HG02840 (cell line): Measurements from ENCODE around the gene HEMK1.
A peak's percentile ranks its signal among the peaks of the same experiment; 100 is the strongest.

Experiments used
- ATAC-seq: cut with Tn5 transposase; IDR thresholded peaks from one replicate; pipeline ENCODE4 v1.9.1; 2021; ENCODE audit warnings: mild to moderate bottlenecking, moderate library complexity, moderate number of reproducible peaks; ENCODE audit not compliant: unreplicated experiment, low FRiP score

HEMK1 gene

DNA sequence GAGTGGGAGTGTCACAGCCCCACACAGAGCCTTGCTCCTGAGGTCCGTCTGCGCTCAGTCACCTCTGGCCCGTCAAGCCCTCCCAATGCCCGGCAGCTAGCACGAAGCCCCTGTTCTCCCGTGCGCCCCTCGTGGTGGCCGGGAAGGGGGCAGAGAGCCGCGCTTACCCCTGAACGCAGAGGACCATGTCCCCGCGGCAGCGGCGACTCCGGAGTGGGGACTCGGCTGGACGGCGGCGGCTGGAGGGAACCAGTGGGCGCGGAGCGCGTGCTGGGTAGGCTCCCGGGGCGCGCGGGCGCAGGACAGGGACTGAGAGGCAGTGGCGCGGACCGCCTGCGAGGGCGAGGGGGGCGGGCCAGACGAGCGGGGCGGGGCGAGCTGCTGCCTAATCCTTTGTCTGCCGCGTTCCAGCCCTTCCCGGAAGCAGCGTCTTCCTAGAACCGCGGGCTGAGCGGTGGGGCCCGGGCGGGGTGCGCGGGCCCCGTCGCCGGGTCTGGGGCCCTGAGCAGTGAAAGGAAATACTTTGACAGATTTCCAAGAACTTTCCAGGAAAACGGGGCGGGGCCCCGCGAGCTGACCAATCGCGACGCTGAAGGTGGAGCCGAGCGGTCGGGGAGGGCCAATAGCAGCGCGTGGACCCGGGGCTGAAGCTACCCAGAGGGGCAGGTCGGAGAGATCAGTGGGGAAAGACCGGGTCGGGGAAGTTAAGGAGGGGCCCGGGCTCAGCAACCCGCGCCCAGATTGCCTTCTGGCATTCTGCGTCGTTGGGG, 42.3 kb downstream of the HEMK1 start, which contains the start of gene CISH:
Gene CISH, minus strand, starts transcription at position 311 of the 770 bp plus-strand sequence. Its CDS starts 124 bp downstream, at position 187.
- ATAC-seq, result peak; percentile 78

GRCh38 chr3:50612234-50612882, 43.0 kb downstream of the HEMK1 start:
- ATAC-seq, result no peak

DNA sequence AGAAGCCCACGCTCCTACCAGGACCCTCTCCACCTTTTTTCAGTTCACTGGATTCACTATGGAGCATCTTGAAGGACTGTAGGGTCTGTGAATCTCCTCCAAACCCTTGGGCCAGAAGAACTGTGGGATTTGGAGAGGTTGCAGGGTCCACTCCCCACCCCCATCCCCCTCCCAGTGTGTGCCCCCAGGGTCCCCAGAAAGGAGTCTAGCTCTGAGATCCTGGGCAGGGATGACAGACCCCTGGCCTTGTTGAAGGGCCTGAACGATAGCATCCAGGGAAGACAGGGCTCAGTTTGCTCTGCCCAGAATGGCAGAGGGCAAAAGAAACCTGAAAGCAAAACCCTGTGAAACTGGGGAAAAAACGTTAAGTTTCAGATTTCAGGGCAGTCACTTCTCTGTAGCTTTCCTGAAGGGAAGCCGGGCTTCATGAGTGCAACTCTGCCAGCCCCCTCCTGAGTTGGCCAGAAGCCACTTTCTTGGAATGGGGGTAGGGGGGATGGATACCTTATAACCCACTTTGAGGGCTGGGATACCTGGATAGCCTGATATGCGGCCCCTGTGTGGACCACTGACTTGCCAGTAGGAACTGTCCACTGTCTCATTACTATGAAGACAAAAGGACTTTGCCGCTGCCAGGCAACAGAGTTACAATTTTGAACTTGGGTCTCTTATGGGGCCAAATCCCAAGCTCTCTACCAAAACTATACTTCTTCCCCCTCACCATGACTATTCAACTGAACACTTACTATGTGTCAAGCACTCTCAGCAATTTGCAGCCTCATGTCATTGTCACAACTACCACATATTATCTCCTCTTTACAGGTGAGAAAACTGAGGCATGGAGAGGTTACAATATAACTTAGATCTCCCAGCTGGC, 43.9 kb downstream of the HEMK1 start:
- ATAC-seq, result no peak

DNA sequence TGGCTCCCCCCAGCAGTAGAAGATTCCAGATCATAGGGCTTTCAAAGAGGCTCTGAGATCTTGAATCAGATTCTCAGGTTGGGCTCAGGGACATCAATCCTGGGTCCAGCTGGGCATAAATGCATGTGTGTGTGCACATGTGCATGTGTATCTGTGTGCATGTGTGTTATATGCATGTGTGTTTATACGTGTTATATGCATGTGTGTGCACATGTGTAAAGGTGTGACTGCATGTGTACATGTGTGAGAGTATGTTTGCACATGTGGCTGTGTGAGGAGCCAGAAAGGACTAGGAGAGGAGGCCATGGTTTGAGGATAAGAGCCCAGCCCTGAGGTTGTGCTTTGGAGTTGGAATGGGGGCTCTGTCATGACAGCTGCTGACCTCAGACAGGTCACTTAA, 45.9 kb downstream of the HEMK1 start:
- no peak for ATAC-seq

DNA sequence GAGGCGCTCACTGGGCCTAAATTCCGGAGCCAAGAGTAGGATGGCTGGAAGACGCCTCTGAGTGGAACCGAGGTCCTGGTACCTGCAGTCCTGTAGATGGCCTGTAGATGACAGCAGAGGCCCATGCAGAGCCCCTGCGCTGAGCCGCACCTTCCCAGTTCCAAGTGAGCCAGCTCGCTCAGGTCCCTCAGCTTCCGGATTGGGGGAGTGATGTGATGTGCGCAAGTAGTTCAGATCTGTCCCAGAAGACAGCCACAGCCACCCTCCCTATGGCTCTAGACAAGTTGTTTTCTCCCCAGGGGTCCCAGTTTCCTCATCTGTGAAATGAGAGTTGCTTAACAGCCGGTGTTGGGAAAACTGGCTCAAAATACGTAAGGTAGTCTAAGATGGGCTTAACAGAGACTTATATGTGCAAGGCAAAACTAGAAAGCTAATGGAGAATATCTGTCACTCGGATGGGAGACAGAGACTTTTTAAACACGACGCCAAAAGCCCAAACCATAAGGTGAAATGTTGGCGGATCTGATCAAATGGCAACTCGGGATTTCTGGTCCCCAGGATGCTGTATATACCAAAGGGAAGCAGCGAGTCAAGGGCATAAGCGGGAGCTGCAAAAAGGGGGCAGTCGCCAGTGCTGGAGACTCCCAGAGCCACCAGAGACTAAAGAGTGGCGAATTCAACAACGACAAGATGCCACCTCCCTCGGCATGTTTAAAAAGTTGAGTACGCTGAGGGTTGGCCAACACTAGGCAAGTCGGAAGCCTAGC, 46.9 kb downstream of the HEMK1 start:
- peak; percentile 19 for ATAC-seq

- peak; percentile 69 for ATAC-seq
Observed at GRCh38 chr3:50616770-50617095, 47.4 kb downstream of the HEMK1 start.

DNA sequence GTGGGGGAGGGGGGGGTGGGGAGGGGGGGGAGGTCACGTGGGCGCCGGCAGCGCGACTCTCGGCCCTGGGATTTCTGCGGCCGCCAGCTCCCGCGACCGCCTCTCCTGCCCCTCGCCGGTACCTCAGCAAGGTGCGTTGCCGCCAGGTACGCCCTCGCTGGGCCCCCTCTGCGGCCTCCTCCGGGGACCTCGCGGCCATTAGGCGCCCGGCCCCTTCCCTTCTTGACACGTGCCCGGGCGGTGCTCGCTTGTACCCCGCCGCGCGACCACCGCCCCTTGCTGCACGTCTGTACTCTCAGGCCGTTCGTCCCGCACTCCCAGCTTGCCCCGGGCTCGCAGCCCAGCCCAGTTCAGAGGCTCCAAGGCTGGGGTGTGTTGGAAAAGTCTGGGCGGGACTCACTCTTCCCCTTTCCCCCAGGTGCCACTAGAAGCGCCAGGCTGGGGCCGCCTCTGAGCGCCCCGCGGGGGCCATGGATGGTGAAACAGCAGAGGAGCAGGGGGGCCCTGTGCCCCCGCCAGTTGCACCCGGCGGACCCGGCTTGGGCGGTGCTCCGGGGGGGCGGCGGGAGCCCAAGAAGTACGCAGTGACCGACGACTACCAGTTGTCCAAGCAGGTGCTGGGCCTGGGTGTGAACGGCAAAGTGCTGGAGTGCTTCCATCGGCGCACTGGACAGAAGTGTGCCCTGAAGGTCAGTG, 47.9 kb downstream of the HEMK1 start, which contains the start of gene MAPKAPK3:
Gene MAPKAPK3, plus strand, starts transcription at position 56 of the 696 bp plus-strand sequence. Its CDS starts 415 bp downstream, at position 471.
- no peak for ATAC-seq

- ATAC-seq, result no peak
Observed at GRCh38 chr3:50617911-50618481, 48.7 kb downstream of the HEMK1 start.

GRCh38 chr3:50620420-50620819, 51.1 kb downstream of the HEMK1 start:
- no peak for ATAC-seq

GRCh38 chr3:50620820-50621219, 51.5 kb downstream of the HEMK1 start:
- ATAC-seq, result no peak

GRCh38 chr3:50622881-50623280, 53.6 kb downstream of the HEMK1 start:
- ATAC-seq, result no peak

- no peak for ATAC-seq
Observed at GRCh38 chr3:50623840-50624474, 54.6 kb downstream of the HEMK1 start.

DNA sequence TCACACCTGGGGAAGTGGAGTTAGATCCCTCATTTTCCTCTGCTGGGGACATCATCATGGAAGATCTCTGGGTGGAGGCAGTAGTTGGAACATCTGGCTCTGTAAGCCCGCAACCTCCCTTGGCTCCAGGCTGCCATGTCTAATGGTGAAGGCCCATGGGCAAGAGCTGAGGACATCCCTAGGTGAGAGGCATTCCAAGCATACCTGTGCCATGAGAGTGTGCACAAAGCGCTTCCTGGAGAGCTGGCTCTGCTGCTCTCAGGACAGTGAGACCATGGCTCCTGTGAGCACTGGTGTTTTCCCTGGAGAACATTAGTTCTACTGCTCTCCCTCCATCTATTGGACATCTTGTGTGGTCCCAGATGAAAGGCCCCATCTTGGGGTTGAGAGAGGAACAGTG, 55.3 kb downstream of the HEMK1 start:
- no peak for ATAC-seq

DNA sequence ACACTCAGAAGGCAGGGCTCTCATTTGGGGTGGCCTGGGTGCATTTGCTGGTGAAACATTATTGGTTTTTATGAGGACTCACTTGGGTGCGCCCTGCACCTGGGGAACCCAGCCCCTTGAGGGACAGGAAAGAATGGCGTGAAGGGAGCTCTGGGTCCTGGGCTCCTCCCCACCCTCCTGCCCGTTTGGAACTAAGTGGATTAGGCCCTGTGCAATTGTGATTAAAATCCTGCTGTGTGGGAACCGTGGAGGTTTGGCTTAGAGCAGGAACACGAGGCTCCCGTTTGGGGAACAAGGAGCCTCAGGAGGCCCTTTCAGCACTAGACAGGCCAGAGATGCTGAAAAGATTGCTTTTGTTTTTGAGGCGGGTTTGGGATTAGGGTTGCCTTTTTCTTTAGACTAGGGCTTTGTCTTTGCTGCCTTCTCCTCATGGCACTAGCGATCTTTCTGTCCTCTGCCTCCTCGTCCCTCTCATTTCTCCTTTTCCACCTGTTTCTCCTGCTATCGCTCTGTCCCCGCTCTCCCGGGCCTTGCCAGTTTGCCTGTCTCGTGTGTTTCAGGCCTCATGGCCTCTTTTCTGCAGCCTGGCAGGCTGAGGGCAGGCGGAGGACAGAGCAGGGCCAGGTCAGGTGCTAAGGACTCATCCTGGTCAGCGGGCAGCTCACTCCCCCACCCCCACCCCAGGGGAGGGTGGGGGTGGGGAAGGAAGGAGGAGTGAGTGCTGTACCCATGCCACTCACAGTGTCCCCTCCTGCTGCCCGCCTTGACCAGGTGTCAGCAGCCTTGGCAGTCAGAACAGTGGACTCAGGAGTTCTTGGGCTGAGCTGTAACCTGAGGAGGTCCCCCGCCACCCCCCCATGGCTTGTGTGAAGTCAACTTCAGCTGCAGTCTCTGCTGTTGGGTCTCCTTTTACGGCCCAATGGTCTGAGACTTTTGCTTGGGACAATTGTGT, 56.2 kb downstream of the HEMK1 start:
- ATAC-seq, result no peak

DNA sequence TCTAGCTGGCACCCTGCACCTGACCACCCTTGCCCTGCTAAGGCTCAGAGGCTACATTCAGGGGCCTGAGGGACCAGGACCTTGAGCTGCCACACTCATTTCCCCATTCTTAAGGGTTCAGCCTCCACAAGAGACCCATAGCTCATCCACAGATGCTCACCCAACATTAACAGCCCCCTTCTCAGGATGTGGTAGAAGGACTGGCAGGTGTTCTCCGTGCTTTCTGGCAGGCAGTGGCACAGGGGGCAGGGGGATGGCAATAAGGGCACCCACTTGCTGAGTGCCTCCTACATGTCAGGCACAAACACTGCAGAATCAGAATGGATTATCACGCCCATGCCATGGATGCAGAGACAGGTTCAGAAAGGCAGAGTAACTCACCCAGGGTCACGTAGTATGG, 57.1 kb downstream of the HEMK1 start:
- ATAC-seq, result no peak

GRCh38 chr3:50627407-50628051, 58.2 kb downstream of the HEMK1 start:
- no peak for ATAC-seq

DNA sequence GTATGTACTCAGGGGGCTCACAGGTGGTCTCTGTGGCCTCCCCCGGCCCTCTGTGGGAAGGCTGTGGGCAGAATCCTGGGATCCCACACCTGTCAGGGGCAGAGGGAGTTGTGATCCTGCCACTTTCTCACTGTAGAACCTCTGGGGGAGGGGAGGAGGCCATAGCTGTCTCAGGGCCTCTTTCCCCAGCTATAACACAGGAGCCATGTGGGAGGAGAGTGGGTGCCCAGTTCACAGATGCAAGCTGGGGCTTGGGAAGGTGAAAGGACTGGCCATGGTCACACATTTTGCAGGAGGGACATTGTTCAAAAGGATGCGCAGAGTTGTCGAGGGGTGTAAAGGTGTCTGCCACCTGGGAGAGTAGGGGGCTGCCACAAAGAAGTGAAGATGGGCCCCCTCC, 59.3 kb downstream of the HEMK1 start:
- ATAC-seq, result no peak
